NCI-H69 (cell line): Measurements from ENCODE around the gene LAG3.
A peak's percentile ranks its signal among the peaks of the same experiment; 100 is the strongest.

Experiments
- DNase-seq: peaks from one replicate; lab custom pipeline; 2025; lab: John Stamatoyannopoulos, UW

The LAG3 gene

GRCh38 chr12:6824085-6824775 is 51.9 kb downstream of the LAG3 start:
- DNase-seq, result no peak

GRCh38 chr12:6824901-6825381 is 52.6 kb downstream of the LAG3 start:
- DNase-seq, result peak; percentile 46

- peak; percentile 91 for DNase-seq
Observed at GRCh38 chr12:6825398-6826124, 53.2 kb downstream of the LAG3 start.

- DNase-seq, result no peak
Observed at GRCh38 chr12:6826125-6826733, 53.9 kb downstream of the LAG3 start.

GRCh38 chr12:6826734-6827436 is 54.6 kb downstream of the LAG3 start:
- no peak for DNase-seq

GRCh38 chr12:6827437-6827911 is 55.2 kb downstream of the LAG3 start:
- peak; percentile 95 for DNase-seq
